Ishikawa (cell line): ENCODE results near the gene SELENOM.

Source experiments
- CEBPB ChIP-seq: IDR thresholded peaks from 2 replicates; pipeline ENCODE4 v1.6.1; 2012
- CREB1 ChIP-seq: IDR thresholded peaks from 2 replicates; pipeline ENCODE4 v1.6.1; 2012; ENCODE audit warnings: low read depth
- EGR1 ChIP-seq: IDR thresholded peaks from 2 replicates; pipeline ENCODE4 v1.6.1; 2012
- EP300 ChIP-seq: IDR thresholded peaks from 2 replicates; pipeline ENCODE4 v1.6.1; 2012; ENCODE audit warnings: borderline replicate concordance
- FOXM1 ChIP-seq: IDR thresholded peaks from 2 replicates; pipeline ENCODE4 v1.6.1; 2012; ENCODE audit warnings: low read depth, borderline replicate concordance
- MAX ChIP-seq: IDR thresholded peaks from 2 replicates; pipeline ENCODE4 v1.6.1; 2012
- NFIC ChIP-seq: IDR thresholded peaks from 2 replicates; pipeline ENCODE4 v1.6.1; 2012
- RAD21 ChIP-seq: IDR thresholded peaks from 2 replicates; pipeline ENCODE4 v1.6.1; 2012; ENCODE audit warnings: low read depth
- REST ChIP-seq: IDR thresholded peaks from 2 replicates; pipeline ENCODE4 v1.6.1; 2012; ENCODE audit warnings: low read depth, mild to moderate bottlenecking
- TAF1 ChIP-seq: IDR thresholded peaks from 2 replicates; pipeline ENCODE4 v1.6.1; 2012; ENCODE audit warnings: low read depth, mild to moderate bottlenecking
- TCF12 ChIP-seq: IDR thresholded peaks from 2 replicates; pipeline ENCODE4 v1.6.1; 2012; ENCODE audit warnings: low read depth
- TEAD4 ChIP-seq: IDR thresholded peaks from 2 replicates; pipeline ENCODE4 v1.6.1; 2012
- YY1 ChIP-seq: IDR thresholded peaks from 2 replicates; pipeline ENCODE4 v1.6.1; 2012; ENCODE audit warnings: low read depth
- ZBTB7A ChIP-seq: IDR thresholded peaks from 2 replicates; pipeline ENCODE4 v1.6.1; 2012; ENCODE audit warnings: low read depth
- TF ChIP-seq, protein P1 (sequence below): IDR thresholded peaks from 2 replicates; pipeline ENCODE4 v1.6.1; 2012

Gene SELENOM

GRCh38 chr22:31064369-31064768, 43.0 kb downstream of the SELENOM start:
- no peak for TF ChIP-seq CREB1
- TF ChIP-seq YY1: no peak
- no peak for TF ChIP-seq MAX
- TF ChIP-seq TAF1: no peak
- no peak for TF ChIP-seq TEAD4
- no peak for TF ChIP-seq FOXM1

- TF ChIP-seq ZBTB7A (no peak), TCF12 (no peak), TEAD4 (no peak), RAD21 (no peak), CREB1 (no peak), CEBPB (no peak), EP300 (no peak), REST (no peak), NFIC (no peak), MAX (no peak), TAF1 (no peak), EGR1 (no peak)
Observed at GRCh38 chr22:31062566-31063230, 44.7 kb downstream of the SELENOM start.

- no peak for TF ChIP-seq ZBTB7A
- no peak for TF ChIP-seq NFIC
- TF ChIP-seq TEAD4: no peak
- no peak for TF ChIP-seq CREB1
- no peak for TF ChIP-seq EP300
Observed at GRCh38 chr22:31056986-31057599, 50.3 kb downstream of the SELENOM start.

GRCh38 chr22:31055635-31056159, 51.7 kb downstream of the SELENOM start:
- TF ChIP-seq NFIC (peak; percentile 91), TCF12 (peak; percentile 84), TAF1 (no peak), CREB1 (peak; percentile 92), ZBTB7A (no peak), RAD21 (0 out of 2 replicates have a peak, but pooled peaks have one; percentile 4), CEBPB (peak; percentile 94), EGR1 (no peak), REST (no peak), YY1 (no peak), TEAD4 (peak; percentile 91), FOXM1 (no peak), EP300 (peak; percentile 69; the same call in 1 of the 2 replicates), MAX (peak; percentile 84)
- TF ChIP-seq, protein P1, sequence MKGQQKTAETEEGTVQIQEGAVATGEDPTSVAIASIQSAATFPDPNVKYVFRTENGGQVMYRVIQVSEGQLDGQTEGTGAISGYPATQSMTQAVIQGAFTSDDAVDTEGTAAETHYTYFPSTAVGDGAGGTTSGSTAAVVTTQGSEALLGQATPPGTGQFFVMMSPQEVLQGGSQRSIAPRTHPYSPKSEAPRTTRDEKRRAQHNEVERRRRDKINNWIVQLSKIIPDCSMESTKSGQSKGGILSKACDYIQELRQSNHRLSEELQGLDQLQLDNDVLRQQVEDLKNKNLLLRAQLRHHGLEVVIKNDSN: peak; percentile 42

GRCh38 chr22:31055117-31055634, 52.2 kb downstream of the SELENOM start:
- TF ChIP-seq YY1 (no peak), TCF12 (no peak), CREB1 (no peak), REST (no peak)
